Measurements from ENCODE around the gene TEX10.

GRCh38 chr9:100354121-100354800 is 1.5 kb upstream of the TEX10 start:
- TF ChIP-seq CTCF (IDR thresholded peaks at IDR 0.05): no peak
- TF ChIP-seq POLR2A (IDR thresholded peaks at IDR 0.05): no peak

Data from body of pancreas (tissue), 4 donors.